HG03039 (cell line): Measurements from ENCODE around the gene VASP.

ENCODE experiments used
- ATAC-seq: cut with Tn5 transposase; IDR thresholded peaks from one replicate; pipeline ENCODE4 v1.9.1; 2021; ENCODE audit warnings: mild to moderate bottlenecking, moderate library complexity; ENCODE audit not compliant: unreplicated experiment

The VASP gene

DNA sequence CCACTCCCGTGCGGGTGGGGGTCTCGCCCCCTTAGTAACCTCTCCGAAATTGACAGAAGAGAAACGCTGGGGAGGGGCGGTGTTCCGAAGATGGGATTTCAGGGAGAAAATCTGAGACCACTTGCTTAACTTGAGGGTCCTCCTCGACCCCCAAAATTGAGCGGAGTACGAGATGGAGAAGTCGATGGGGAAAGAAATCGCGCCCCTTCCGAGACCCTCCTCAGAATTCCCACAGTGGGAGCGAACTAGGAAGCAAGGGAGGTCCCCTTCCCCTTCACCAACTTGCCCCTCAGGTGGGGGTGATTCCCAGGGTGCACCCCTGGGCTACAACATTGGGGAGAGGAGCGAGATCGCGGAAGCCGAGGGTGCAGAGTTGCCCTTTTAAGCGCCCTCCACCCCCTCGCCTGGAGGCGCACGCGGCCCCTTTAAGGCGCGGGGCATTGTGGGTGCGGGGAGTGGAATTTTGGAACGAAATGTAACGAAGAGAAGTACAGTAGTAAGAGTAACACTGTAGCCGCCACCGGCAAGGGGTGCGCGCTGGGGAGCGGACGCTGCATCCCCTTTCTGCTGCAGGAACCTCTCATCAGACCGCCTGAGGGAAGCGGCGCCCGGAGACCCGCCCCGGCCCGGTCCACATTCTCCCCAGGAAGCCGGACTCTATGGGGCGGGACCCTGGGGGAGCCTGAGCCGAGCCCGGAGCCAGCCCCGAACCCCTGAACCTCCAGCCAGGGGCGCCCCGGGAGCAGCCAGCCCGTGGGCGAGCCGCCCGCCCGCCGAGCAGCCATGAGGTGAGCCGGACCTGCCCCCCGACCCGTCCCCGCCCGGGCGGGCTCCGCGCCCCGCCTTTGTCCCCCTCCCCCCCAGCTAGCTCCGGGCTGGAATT, at the start of gene VASP:
TSS of gene VASP (plus strand) at position 491 of the 883 bp plus-strand sequence. CDS start at position 784, 293 bp downstream.
- ATAC-seq: peak; percentile 35

DNA sequence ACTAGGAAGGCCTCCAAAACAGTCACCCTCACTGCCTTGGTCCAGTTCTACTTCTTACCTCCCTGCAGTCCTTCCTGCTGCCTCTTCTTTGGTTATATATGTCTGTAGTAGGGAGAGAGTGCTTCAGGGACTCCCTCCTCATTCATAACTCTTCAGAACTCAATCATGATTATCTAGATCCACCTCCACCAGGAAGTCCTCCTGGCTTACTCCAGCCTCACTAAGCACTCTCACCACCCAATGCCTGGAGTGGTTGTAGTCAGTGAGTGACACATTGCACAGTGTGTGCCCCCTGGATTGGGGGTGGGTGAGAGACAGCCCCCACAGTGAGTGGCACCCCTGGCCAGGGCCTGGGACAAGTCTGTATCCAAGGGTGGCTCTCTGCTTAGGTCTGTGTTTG, 49.5 kb upstream of the VASP start:
- no peak for ATAC-seq

DNA sequence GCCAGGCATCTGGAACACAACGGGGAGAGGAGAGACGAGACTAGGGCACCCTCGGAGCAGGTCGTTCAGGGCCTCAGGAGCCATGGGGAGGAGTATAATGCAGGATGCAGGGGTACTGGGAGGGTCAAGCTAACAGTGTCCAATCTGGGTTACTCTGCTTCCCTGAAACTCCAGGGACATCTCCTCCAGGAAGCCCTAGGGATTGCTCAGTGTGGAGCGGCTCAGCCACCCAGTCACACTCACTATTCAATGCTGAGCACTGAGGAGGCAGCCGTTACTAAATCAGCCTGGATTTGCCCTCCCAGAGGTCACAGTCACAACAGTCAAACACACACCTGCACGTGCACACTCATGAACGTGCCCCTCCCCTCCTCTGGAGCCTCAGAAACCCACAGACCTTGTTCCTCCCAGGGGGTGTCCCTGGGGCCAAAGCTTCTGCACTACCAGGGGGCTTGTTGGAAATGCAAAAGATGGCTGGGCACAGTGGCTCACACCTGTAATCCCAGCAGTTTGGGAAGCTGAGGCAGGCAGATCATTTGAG, 46.4 kb upstream of the VASP start:
- no peak for ATAC-seq

DNA sequence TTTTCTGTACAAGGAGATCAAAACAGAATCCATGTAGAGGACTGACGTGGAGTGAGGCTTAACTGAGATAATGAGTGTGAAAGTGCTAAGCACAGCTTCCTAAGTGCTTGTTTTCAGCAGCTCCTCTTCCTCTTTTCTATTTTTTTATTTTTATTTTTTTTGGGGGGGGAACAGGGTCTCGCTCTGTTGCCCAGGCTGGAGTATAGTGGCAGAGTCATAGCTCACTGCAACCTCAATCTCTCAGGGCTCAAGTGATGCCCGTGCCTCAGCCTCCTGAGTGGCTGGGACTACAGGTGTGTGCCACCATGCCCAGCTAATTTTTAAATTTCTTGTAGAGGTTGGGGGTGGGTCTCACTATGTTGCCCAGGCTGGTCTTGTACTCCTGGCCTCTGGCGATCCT, 45.1 kb upstream of the VASP start:
- no peak for ATAC-seq

DNA sequence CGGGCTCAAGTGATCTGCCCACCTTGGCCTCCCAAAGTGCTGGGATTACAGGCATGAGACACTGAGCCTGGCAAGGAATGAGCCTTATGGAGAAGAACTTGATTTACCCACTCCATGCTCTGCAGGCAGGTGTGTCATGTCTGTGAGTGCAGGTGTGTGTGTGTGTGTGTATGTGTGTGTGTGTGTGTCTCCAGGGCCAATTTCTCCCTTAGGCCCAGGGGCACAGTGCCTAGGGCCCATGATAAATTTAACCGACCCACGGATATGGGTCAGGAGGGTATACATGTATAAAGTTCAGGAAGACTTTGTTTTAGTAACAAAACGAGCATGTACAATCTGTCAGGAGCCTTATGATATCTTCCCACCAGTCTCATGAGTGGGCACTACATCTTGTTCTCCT, 44.0 kb upstream of the VASP start:
- ATAC-seq: no peak

DNA sequence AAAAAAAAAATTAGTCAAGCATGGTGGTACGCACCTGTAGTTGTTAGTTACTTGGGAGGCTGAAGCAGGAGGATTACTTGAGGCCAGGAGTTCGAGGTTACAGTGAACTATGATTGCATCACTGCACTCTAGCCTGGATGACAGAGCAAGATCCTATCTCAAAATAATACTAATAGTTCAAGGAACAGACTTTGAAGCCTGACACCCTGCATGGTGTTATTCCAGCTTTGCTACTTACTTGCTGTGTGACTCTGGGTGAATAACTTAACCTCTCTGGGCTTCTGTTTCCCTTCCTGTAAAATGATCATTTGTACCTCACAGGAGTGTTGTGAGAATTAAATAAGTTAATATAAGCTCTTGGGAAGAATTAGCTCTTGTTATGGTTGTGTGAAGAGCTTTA, 43.0 kb upstream of the VASP start:
- no peak for ATAC-seq

DNA sequence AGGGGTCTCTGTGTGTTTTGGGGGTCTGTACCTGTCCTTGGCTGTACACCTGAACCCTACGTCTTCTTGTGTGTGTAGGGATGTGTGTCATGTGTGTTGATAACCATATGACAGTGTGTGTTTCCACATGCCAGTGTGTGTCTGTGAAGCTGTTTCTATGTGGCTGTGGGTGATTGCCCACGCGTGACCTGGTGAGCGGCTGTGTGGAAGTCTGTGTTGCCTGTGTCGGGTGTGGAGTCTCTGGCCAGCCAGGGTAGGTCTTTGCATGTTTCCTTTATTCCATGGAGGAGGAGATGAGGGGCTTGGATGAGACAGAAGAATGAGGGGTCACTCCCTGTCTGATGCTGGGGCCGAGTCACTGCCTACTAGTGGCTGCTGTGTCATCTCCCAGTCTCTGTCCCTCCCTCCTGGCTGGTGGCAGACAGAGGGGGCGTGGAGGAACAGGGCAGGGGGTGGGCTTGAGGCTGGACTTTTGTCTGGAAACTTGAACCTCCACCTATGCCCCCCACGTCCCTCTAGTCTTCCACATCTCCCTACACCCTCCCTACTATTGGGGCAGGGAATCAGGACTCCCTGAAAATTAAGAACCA, 42.3 kb upstream of the VASP start:
- no peak for ATAC-seq

DNA sequence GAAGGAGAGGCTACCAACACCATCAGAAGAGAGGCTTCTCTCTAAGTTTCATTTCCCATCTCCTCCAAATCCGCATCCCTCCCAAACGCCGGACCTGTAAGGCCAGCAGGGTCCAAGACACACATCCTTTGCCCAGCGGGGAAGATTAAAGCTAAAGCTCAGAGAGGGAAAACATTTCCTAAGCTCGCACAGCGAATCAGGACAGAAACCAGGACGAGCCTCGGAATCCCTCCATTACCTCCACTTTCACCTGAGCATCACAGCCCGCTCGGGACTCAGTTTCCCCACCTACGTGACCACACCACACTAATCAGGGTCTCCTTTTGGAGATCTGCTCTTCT, 40.2 kb upstream of the VASP start:
- no peak for ATAC-seq

DNA sequence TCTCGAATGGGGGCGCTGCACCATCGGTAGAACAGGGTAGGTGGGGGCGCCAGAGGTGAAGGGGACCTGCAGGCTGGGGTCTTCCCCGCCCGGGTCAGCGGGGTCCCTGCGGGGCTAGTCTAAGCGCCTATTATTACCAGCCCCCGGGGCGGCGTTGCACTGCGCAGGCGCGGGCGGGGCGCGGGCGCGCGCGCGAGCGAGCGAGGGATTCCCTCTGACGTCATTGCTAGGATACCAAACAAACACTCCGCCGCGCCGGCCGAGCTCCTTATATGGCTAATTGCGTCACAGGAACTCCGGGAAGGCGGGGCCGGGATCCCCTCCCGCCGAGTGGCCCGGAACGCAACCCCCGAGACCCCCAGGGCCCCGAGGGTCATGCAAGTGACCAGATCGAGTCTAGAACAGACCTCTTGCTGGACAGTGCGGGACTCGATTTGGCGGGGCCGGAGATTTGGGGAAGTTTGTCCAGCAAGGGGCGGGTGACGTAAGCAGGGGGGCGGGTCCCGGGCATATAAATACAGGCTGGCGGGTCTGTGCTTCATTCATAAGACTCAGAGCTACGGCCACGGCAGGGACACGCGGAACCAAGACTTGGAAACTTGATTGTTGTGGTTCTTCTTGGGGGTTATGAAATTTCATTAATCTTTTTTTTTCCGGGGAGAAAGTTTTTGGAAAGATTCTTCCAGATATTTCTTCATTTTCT, 39.7 kb upstream of the VASP start, which contains the start of gene FOSB:
TSS of gene FOSB (plus strand) at position 541 of the 703 bp plus-strand sequence. CDS start 591 bp downstream, outside the sequence.
- peak; percentile 33 for ATAC-seq

DNA sequence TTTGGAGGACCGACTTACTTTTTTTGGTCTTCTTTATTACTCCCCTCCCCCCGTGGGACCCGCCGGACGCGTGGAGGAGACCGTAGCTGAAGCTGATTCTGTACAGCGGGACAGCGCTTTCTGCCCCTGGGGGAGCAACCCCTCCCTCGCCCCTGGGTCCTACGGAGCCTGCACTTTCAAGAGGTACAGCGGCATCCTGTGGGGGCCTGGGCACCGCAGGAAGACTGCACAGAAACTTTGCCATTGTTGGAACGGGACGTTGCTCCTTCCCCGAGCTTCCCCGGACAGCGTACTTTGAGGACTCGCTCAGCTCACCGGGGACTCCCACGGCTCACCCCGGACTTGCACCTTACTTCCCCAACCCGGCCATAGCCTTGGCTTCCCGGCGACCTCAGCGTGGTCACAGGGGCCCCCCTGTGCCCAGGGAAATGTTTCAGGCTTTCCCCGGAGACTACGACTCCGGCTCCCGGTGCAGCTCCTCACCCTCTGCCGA, 39.1 kb upstream of the VASP start:
- ATAC-seq: peak; percentile 1

DNA sequence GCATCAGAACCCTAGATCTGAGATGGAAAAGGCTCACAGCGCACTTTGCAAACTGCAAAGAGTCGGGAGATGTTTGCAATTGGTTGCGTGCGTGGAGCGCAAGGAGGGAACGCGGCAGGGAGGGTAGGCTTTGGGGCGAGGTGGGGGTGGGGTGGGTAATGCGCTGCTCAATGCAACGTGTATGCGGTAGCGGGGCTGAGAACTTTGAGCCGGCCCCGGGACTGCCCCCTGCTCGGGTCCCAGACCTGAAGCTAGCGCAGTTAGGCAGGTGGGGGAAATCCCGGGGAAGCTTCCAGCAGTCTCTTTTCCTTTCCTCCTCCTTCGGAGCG, 38.5 kb upstream of the VASP start:
- no peak for ATAC-seq

DNA sequence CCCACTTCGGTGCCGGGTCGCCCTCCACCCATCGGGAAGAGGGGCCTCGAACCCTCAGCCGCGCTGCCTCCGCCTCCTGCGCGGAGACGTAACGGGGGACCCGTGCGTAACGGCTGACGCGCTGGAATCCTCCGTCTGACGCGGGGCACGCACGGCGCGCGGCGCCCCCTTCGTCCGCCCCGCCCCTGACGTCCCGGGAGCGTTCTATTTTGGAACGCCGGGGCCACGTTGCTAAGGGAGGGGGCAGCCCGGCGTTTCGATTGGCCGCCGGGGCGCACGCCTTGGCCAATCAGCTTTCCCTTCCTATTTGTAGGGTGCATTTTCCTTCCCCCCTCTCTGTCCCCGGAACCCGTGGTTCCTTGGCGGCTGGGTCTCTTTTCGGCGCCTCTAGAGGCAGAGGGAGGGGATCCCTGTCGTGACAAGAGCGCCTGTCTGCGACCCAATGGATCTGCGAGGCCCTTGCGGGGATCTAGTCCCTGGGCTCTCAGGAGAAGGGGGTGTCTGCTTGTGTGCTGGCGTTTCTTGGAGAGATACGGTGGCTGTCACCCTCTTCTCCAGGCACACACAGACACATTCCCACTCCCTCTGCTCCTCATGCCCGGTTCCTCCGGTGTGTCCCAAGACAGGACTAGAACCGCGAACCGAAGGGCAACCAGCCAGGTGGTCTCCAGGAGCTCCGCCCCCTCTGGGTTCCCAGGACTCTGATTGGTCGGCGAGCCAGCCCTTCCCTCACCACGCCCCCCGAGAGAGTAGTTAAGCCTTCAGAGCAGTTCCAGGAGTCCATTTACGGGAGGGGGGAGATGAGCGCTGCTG, 37.9 kb upstream of the VASP start:
- ATAC-seq: peak; percentile 45

DNA sequence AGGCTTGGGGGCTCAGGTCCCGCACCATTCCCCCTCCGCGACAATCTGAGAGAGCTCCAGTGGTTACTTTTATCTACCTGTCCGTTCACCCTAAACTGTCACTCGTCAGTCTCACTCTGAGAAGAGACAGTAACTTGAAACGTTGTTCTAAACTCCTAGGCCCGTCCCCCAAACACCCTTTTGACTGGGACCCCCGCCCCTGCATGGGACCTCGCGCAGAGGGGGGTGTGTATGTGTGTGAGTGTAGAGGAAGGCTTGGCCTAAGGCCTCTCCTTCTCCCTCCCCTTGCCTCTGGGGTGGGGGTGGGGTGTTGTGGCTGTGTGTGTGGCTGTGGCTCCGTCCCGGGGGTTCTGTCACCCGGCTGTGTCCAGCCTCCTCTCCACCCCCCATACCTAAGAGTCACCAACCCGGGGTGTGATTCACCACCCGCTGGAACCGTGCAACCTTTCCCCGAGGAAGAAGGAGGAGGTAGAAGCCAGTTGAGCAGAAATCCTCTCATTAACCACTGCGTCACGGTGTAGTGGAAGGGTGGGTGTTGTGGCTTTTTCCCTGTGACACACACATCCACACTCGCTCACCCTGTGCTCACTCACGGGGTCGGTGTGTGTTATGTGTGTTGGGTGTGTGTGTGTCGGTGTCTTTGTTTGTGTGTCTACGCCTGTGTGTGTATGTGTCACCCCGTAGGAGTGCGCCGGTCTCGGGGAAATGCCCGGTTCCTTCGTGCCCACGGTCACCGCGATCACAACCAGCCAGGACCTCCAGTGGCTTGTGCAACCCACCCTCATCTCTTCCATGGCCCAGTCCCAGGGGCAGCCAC, 37.1 kb upstream of the VASP start:
- ATAC-seq: no peak

DNA sequence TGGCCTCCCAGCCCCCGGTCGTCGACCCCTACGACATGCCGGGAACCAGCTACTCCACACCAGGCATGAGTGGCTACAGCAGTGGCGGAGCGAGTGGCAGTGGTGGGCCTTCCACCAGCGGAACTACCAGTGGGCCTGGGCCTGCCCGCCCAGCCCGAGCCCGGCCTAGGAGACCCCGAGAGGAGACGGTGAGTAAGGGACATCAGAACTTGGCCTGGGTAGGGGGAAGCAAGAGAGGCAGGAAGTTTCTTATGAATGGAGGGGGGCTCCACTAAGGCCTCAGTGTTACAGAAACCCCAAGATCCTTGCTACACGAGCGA, 36.6 kb upstream of the VASP start:
- ATAC-seq: no peak

DNA sequence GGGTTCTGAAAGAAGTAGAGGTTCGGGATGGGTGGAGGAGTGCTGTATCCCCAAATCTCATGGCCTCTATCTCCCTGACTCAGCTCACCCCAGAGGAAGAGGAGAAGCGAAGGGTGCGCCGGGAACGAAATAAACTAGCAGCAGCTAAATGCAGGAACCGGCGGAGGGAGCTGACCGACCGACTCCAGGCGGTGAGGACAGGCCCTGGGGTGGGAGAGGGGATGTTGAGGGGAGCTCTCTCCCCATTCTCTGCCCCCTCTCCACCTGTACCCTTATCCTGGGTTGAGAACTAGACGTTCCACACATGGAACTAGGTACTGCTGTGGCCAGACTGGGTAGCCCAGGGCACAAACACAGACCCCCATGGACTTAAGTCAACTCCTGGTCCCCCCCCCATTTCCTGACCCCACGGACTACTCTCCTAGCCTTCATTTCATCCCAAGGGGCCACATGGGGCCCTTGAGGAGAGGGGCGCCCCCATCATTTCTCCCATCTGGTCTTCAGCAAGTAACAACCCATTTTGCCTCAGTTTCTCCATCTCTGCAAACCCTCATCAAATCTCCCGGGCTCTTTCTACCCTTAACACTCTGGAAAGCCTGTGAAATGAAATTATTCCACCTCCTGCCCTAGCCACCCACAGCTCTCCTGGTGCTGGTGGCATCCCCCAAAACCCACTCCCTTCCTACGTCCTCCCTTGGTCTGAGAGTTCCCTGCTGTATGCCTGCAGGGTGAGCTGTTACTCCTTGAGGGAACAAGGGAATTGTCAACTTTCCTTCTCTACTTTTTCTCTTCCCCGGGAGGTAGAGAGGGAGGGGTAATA, 36.0 kb upstream of the VASP start:
- no peak for ATAC-seq

DNA sequence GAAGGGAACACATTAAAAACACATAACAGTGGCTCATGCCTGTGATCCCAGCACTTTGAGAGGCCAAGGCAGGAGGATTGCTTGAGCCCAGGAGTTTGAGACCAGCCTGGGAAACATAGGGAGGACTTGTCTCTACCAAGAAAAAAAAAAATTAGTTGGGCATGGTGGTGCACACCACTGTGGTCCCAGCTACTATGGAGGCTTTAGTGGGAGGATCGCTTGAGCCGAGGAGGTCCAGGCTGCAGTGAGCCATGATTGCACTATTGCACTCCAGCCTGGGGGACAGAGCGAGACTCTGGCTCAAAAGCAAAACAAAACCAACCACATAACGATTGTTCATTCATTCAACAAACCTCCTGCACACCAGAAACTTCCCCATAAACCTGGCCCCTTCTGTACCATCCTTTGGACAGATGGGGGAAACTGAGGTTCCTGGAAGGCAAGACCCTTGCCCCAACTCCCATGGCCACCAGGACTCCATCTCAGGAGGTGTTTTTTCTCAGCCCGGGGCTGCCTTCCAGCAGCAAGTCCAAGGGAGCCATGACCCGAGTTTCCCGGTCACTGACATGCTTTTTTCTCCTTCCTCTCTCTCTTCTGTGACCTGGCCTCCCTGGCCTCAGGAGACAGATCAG, 35.2 kb upstream of the VASP start:
- no peak for ATAC-seq

DNA sequence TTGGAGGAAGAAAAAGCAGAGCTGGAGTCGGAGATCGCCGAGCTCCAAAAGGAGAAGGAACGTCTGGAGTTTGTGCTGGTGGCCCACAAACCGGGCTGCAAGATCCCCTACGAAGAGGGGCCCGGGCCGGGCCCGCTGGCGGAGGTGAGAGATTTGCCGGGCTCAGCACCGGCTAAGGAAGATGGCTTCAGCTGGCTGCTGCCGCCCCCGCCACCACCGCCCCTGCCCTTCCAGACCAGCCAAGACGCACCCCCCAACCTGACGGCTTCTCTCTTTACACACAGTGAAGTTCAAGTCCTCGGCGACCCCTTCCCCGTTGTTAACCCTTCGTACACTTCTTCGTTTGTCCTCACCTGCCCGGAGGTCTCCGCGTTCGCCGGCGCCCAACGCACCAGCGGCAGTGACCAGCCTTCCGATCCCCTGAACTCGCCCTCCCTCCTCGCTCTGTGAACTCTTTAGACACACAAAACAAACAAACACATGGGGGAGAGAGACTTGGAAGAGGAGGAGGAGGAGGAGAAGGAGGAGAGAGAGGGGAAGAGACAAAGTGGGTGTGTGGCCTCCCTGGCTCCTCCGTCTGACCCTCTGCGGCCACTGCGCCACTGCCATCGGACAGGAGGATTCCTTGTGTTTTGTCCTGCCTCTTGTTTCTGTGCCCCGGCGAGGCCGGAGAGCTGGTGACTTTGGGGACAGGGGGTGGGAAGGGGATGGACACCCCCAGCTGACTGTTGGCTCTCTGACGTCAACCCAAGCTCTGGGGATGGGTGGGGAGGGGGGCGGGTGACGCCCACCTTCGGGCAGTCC, 34.5 kb upstream of the VASP start:
- no peak for ATAC-seq

DNA sequence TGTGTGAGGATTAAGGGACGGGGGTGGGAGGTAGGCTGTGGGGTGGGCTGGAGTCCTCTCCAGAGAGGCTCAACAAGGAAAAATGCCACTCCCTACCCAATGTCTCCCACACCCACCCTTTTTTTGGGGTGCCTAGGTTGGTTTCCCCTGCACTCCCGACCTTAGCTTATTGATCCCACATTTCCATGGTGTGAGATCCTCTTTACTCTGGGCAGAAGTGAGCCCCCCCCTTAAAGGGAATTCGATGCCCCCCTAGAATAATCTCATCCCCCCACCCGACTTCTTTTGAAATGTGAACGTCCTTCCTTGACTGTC, 34.0 kb upstream of the VASP start:
- no peak for ATAC-seq
